ENCODE results near the gene PAM16.
A peak's percentile ranks its signal among the peaks of the same experiment; 100 is the strongest.

The PAM16 gene

GRCh38 chr16:4392382-4393239, 41.5 kb upstream of the PAM16 start:
- Histone ChIP-seq H3K27ac (ENCODE audit: poor library complexity, severe bottlenecking) (peak overlapping the region; percentile 83), H3K4me3 (ENCODE audit: severe bottlenecking) (no peak overlapping the region)

GRCh38 chr16:4391631-4392381, 40.7 kb upstream of the PAM16 start:
- DNase-seq (ENCODE audit: low spot score): no peak
- Histone ChIP-seq H3K9me3 (ENCODE audit: severe bottlenecking) (no peaks in the 10 kb centered on the region), H3K27ac (ENCODE audit: poor library complexity, severe bottlenecking) (peak overlapping the region; percentile 83), H3K27me3 (ENCODE audit: insufficient read depth, poor library complexity, severe bottlenecking) (no peaks in the 10 kb centered on the region), H3K4me3 (ENCODE audit: severe bottlenecking) (no peak overlapping the region), H3K4me1 (ENCODE audit: insufficient read depth, poor library complexity, severe bottlenecking) (peaks cover 17% of the 10 kb centered on the region), H3K36me3 (ENCODE audit: low read depth) (0 out of 2 replicates have a peak, but pooled peaks cover 3% of the 10 kb centered on the region)
- TF ChIP-seq, protein P1, sequence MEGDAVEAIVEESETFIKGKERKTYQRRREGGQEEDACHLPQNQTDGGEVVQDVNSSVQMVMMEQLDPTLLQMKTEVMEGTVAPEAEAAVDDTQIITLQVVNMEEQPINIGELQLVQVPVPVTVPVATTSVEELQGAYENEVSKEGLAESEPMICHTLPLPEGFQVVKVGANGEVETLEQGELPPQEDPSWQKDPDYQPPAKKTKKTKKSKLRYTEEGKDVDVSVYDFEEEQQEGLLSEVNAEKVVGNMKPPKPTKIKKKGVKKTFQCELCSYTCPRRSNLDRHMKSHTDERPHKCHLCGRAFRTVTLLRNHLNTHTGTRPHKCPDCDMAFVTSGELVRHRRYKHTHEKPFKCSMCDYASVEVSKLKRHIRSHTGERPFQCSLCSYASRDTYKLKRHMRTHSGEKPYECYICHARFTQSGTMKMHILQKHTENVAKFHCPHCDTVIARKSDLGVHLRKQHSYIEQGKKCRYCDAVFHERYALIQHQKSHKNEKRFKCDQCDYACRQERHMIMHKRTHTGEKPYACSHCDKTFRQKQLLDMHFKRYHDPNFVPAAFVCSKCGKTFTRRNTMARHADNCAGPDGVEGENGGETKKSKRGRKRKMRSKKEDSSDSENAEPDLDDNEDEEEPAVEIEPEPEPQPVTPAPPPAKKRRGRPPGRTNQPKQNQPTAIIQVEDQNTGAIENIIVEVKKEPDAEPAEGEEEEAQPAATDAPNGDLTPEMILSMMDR (IDR thresholded peaks at IDR 0.05; ENCODE audit: poor library complexity, severe bottlenecking): no peak
- ATAC-seq (ENCODE audit: low read depth): no peak

More at GRCh38 chr16:4392382-4393239, 41.5 kb upstream of the PAM16 start:
- DNase-seq (ENCODE audit: low spot score) (no peak), ATAC-seq (ENCODE audit: low read depth) (peak; percentile 83)
- Histone ChIP-seq H3K4me1 (ENCODE audit: insufficient read depth, poor library complexity, severe bottlenecking) (peaks cover 17% of the 10 kb centered on the region), H3K9me3 (ENCODE audit: severe bottlenecking) (no peaks in the 10 kb centered on the region), H3K27me3 (ENCODE audit: insufficient read depth, poor library complexity, severe bottlenecking) (no peaks in the 10 kb centered on the region), H3K36me3 (ENCODE audit: low read depth) (peaks cover 3% of the 10 kb centered on the region; the same call in 1 of the 2 replicates)
- TF ChIP-seq, protein P1 (IDR thresholded peaks at IDR 0.05; ENCODE audit: poor library complexity, severe bottlenecking): no peak

DNA sequence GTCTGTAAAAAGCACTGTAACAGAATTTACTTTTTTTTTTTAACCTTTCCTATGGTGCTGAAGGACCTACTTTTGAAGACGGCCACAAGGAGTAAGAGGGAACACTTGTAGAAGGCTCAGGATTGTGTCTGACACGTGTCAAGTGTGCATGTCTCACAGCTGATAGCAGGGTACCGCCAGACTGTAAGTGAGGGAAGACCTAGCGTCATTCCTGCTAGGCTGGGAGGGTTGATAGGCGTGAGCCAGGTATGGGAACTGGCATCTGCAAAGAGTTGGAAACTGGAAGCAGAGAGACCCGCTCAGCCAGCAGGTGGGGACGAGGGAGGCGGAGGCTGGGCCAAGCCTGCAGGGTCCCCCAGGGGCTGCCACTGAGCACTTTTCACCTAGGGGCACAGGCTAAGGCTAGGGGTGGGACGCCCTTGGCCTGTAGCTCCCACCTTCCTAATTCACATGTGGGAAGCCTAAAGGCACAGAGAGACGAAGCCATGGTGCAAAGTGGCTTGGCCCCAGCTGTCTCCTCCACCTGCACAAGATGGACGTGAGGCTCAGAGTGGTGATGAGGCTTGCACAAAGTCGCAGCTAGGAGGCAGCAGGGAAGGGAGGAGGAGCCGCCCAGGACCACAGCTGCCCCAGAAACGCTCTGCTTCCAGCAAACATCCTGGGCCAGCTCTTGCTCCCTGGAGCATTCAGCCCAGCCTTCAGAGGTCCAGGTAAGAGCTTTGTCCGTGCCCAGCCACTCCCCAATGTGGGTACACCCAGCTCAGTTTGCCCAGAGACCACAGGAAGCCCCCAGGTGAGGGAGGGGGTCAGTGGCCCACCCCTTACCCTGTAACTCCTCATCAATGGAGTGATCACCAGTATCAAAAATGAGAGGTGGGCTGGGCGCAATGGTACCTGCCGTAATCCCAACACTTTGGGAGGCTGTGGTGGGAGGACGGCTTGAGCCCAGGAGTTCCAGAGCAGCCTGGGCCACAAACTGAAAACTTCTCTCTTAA, 39.4 kb upstream of the PAM16 start:
- ATAC-seq (ENCODE audit: low read depth) (no peak), DNase-seq (ENCODE audit: low spot score) (no peak)
- TF ChIP-seq, protein P1 (IDR thresholded peaks at IDR 0.05; ENCODE audit: poor library complexity, severe bottlenecking): no peak
- no peak overlapping the region for H3K4me3 ChIP-seq (ENCODE audit: severe bottlenecking)
- H3K4me1 ChIP-seq (ENCODE audit: insufficient read depth, poor library complexity, severe bottlenecking): peaks cover 17% of the 10 kb centered on the region
- H3K27ac ChIP-seq (ENCODE audit: poor library complexity, severe bottlenecking): no peak overlapping the region
- peaks cover 3% of the 10 kb centered on the region; the same call in 1 of the 2 replicates for H3K36me3 ChIP-seq (ENCODE audit: low read depth)
- no peaks in the 10 kb centered on the region for H3K27me3 ChIP-seq (ENCODE audit: insufficient read depth, poor library complexity, severe bottlenecking)
- no peaks in the 10 kb centered on the region for H3K9me3 ChIP-seq (ENCODE audit: severe bottlenecking)

- H3K4me1 ChIP-seq (ENCODE audit: insufficient read depth, poor library complexity, severe bottlenecking): peaks cover 17% of the 10 kb centered on the region
- ATAC-seq (ENCODE audit: low read depth) (no peak), DNase-seq (ENCODE audit: low spot score) (no peak)
- TF ChIP-seq, protein P1 (IDR thresholded peaks at IDR 0.05; ENCODE audit: poor library complexity, severe bottlenecking): no peak
- no peak overlapping the region for H3K4me3 ChIP-seq (ENCODE audit: severe bottlenecking)
- no peaks in the 10 kb centered on the region for H3K9me3 ChIP-seq (ENCODE audit: severe bottlenecking)
- H3K27ac ChIP-seq (ENCODE audit: poor library complexity, severe bottlenecking): no peak overlapping the region
- no peaks in the 10 kb centered on the region for H3K27me3 ChIP-seq (ENCODE audit: insufficient read depth, poor library complexity, severe bottlenecking)
- H3K36me3 ChIP-seq (ENCODE audit: low read depth): peaks cover 3% of the 10 kb centered on the region; the same call in 1 of the 2 replicates
Observed at GRCh38 chr16:4389051-4389955, 38.2 kb upstream of the PAM16 start.

Data from RWPE2 (cell line).